Amniotic stem cell (primary cell): ENCODE results near the gene DIP2B.

Experiments
- DNase-seq: peaks from one replicate; lab custom pipeline; 2025; lab: John Stamatoyannopoulos, UW

DIP2B gene

GRCh38 chr12:50638482-50638880 lies 133.7 kb downstream of the DIP2B start:
- no peak for DNase-seq

GRCh38 chr12:50639721-50640120 lies 134.9 kb downstream of the DIP2B start:
- DNase-seq: no peak

GRCh38 chr12:50640321-50640939 lies 135.6 kb downstream of the DIP2B start:
- DNase-seq: no peak

GRCh38 chr12:50641566-50641965 lies 136.8 kb downstream of the DIP2B start:
- no peak for DNase-seq

GRCh38 chr12:50642035-50642451 lies 137.3 kb downstream of the DIP2B start:
- no peak for DNase-seq

GRCh38 chr12:50642761-50643160 lies 138.0 kb downstream of the DIP2B start:
- DNase-seq: no peak

- no peak for DNase-seq
Observed at GRCh38 chr12:50647031-50647430, 142.2 kb downstream of the DIP2B start.

- no peak for DNase-seq
Observed at GRCh38 chr12:50647479-50647878, 142.7 kb downstream of the DIP2B start.

- no peak for DNase-seq
Observed at GRCh38 chr12:50650285-50650684, 145.5 kb downstream of the DIP2B start.

- no peak for DNase-seq
Observed at GRCh38 chr12:50655374-50655921, 150.7 kb downstream of the DIP2B start.

GRCh38 chr12:50659260-50659659 lies 154.5 kb downstream of the DIP2B start:
- DNase-seq: no peak

GRCh38 chr12:50659690-50660424 lies 155.1 kb downstream of the DIP2B start:
- no peak for DNase-seq

GRCh38 chr12:50660425-50660822 lies 155.6 kb downstream of the DIP2B start:
- no peak for DNase-seq

- no peak for DNase-seq
Observed at GRCh38 chr12:50661300-50662115, 156.7 kb downstream of the DIP2B start.

GRCh38 chr12:50662116-50662510 lies 157.3 kb downstream of the DIP2B start:
- no peak for DNase-seq

- DNase-seq: no peak
Observed at GRCh38 chr12:50665170-50665569, 160.4 kb downstream of the DIP2B start.

- DNase-seq: no peak
Observed at GRCh38 chr12:50665609-50666008, 160.8 kb downstream of the DIP2B start.

- no peak for DNase-seq
Observed at GRCh38 chr12:50666023-50666422, 161.2 kb downstream of the DIP2B start.

- no peak for DNase-seq
Observed at GRCh38 chr12:50672158-50672557, 167.4 kb downstream of the DIP2B start.

- DNase-seq: no peak
Observed at GRCh38 chr12:50676756-50677155, 172.0 kb downstream of the DIP2B start.

GRCh38 chr12:50677858-50678257 lies 173.1 kb downstream of the DIP2B start:
- no peak for DNase-seq

GRCh38 chr12:50678650-50679365 lies 174.0 kb downstream of the DIP2B start:
- no peak for DNase-seq
